Activated T-cell treated with anti-CD3 and anti-CD28 coated beads, Interleukin-2, amount 50 U/mL, for 1 hour (primary cell): ENCODE data around the gene LPXN.

Experiments used
- DNase-seq: peaks from one replicate; pipeline ENCODE4 v3.0.0-alpha.2; 2020

Gene LPXN

DNA sequence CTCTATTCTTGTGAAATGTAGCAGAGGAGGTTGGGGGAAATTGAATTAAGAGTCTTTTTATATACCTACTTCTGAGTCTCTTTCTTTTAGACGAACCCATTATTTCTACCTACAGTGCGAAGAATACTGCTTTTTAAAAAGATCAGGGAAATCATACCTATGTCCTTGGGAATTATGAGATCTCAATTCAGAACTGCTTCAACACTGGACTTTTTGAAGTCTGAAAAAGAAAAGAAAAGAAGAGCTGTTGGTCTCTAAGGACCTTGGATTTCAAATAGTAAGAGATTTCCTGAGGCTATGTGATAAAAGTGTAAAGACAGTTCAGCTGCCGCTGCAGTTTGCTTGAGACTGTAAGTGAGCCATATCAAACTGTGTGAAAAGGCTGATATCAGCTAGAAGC, 64.0 kb downstream of the LPXN start:
- no peak for DNase-seq

DNA sequence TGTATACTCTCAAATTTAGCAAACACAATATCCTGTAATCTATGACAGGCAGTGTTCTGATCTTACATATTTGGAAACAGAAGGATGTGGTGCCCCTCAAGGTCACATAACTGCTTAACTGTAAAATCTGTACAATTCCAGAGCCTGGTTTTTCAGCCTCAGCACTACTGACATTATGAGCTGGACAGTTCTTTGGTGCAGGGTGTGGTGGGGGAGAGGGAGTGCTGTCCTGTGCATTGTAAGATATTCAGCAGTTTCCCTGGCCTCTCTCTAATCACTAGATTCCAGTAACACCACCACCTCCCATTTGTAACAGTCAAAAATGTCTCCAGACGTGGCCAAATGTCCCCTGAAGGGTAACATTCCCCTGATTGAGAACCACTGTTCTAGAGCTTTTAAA, 65.9 kb downstream of the LPXN start:
- no peak for DNase-seq

DNA sequence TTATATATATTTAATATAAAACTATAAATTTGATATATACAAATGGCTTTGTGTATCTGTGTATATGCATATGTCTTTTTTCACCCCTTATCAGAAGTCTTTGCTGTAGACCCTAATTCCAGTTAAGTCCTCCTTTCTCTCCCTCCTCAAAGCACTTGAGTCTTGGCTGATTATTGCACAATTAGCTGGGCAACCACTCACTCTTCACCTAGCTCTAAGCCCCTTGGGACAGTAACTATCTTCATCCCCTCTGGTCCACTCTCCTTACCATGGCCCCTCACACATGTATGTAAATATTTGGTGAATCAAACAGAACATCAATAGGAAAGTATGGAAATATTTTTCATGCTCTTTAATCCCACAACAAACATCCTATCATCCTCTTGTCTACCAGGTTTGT, 66.8 kb downstream of the LPXN start:
- no peak for DNase-seq

DNA sequence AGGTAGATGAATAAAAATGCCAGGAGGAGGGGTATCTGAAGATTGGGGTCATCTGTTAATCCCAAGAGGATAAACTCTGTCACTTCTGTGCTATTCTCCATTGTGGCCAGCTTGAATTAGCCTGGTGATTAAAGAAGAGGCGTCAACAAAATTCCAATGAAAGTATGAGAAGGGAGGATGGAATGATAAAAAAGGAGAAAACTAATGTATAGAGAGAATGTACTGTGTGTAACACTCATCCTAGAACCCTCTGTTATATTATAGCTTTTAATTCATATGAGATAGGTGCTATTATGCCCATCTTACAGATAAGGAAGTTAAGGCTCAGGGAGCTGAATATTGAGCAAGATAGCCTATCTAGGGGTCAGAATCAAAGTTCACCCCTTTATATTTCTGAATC, 67.7 kb downstream of the LPXN start, which contains the start of gene OR5B21:
Gene OR5B21, minus strand, starts transcription at position 101 of the 400 bp plus-strand sequence. Its CDS starts 0 bp downstream, at position 101.
- DNase-seq, result no peak

DNA sequence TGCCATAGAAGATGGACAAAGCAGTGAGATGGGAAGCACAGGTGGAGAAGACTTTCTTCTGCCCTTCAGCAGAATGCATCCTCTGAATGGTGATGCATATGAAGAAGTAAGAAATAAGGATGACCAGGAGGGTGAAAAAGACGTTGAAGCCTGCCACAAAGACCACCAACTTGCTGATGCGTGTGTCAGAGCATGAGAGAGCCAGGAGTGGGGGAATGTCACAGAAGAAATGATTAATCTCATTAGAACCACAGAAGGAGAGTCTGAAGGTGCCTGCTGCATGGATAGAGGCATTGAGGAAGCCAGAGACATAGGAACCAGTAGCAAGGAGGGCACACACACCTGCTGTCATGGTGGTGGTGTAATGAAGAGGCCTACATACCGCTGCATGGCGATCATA, 68.3 kb downstream of the LPXN start:
- no peak for DNase-seq

DNA sequence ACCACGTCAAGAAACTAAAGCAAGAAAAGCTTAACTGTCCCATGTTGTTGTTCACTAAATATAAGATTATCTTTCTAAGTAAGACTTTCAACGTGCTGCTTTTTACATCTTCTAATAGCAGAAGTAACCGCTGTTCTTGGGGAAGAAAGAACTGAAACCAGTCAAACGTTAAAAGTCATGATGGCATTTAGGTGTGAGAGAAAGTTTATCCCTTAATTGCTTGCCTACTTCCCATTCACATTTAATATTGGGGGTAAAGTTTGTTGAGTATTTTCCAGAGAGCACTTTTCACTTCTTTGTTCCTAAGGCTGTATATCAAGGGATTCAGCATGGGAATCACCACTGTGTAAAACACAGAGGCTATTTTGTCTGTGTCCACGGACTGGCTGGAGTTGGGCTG, 68.7 kb downstream of the LPXN start:
- DNase-seq, result no peak

DNA sequence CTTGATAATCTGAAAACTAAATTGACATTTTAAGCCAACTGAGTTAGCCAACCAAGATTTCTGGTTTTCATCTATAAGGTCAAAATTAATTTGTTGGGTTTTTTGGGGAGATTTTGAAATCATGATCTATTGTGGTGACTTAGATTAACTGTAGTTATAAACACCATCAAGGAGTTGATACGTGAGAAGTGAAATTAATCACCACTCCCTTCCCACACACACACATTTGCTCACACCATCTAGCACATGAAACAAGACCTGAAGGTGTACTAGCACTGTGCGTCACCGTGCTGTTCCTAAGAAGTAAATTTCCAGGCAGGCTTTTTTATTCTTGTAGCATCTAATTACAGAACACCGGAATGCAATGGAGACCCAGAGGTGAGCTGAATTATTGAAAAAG, 69.8 kb downstream of the LPXN start:
- DNase-seq, result no peak

DNA sequence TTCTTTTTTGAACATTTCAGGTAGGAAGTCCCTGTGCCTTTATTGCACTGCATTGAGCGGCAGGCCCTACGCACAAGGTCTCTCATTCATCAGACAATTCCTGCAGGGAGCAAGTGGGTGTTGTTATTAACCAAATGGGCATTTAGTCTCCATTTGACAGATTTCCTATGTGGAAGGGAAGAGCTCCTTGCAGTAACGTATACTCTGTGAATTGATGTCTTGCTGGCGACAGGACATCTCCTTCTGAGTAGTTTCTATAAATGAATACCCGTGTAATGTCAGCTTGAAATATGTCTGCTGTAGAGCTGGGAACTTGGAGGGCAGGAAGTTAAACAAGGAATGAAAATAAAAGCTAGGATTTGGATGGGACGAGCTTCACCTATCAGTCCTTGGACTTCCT, 71.4 kb downstream of the LPXN start:
- DNase-seq, result no peak

DNA sequence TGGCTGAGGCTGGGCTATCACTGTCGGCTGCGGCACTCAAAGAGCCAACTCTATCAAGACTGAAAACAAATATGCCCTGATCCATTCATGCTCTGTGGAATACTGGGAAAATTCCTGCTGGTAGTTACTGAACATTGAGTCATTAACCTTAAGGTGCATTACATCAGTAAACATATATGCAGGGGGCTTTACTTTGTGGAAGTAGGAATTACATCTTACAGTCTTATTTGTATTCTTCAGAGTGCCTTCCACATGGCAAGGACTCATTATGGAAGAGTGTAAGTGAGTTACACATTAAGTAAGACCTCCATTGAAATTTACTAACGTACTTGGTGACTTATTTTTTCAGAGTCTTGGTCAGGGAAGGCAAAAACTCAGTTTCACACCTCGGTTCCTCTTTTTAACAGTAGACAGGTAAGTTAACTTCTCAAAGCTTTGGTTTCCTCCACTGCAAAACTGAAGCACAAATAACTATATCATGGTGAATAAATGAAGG, 72.2 kb downstream of the LPXN start:
- no peak for DNase-seq

DNA sequence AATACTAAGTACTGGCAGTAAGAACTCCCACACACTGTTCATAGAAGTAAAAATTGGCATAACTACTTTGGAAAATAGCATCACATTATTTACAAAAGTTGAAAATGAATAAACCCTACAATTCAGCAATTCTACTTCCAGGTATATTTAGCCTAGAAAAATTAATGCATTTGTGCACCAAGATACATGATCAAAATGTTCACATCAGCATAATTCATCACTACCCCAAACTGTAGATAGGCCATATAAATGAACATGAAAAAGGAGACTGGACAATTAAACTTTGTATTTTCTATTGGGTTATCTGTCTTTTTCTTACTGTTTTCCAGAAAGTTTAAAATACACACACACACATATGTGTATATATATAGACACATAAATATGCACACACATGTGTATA, 73.7 kb downstream of the LPXN start:
- DNase-seq, result no peak

DNA sequence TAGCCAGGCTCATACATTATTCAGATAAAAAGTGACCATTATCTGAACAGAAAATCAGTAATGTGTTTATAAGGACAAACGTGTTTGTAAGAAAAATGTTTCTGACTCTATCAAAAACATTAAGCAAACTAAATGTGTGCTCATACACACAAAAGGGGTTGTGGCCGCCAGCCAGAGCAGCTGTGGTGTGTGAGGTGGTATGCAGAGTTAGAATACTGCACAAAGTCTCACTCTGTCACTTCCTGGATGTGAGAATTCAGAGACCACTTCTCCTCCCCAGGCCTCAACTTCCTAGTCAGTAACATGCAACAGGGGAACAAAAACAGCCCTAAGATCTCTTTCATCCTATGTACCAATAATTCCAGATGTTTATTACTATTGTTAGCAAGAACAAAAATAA, 77.2 kb downstream of the LPXN start:
- no peak for DNase-seq

DNA sequence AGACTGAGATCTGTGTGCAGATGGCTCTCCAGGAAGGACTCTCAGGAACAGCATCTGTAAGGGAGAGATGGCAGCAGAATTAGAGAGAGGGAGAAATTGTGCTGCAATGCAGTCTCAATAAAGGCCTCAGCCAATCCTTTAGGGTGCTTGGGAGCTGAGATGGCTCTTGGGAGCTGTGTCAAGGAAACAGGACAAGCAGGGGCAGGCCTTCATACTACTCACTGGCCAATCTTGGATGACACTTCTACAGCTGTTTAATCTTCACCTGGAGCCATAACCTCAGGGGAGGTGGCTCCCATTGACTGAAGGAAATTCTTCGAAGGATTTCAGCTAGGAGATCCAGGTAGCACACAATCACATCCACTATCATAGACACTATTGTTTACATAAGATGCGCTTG, 77.7 kb downstream of the LPXN start:
- no peak for DNase-seq

DNA sequence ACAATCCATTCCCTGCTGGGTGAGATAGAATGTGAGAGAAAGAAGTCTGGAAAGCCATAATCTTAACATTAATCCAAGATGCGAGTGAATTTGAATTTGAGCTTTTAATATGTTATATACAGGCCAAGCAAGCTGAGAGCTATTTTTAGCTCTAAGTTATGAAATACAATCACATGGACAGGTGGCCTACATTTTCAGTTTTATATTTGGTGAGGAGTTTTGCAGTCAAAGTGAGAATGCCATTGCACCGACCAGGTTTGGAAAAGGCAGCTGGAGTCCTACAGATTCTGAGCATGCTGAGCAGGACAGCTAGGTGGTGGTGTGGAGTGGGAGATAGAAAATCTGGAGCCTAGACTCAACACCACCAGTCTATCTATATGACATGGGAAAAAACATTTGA, 79.8 kb downstream of the LPXN start:
- no peak for DNase-seq

DNA sequence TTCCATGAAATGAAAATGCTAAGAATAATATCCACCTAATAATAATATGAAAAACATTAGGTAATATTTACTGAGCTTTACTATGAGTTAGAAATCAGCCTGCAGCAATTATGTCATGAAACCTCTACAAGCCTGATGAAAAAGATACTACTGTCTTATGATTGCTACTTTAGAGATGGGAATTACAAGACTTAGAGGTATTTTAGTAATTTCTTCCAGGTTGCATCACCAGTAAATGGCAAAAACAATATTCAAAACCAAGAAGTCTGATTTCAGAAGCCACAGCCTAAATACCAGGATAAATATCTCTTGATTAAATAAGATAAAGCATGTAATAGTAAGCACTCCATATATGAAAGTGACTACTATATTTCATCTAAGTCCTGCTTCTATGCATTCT, 81.6 kb downstream of the LPXN start:
- no peak for DNase-seq

DNA sequence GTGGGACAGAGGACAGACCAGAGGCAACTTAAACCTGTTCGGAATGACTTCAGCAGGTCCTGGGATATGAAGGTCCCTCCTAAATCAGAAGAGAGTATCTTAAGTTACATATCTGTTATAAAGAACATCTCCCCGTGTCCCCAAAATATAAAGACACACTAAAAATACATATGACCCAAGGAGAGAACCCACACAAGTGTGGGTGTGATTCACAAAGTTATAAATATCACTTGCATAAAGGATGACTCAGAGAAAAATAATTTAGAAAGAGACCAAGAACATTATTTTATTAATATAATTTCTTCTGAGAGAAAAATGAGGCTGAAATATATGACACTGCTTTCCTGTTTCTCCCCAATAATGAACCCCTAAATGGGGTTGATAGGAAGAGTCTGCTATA, 82.0 kb downstream of the LPXN start:
- no peak for DNase-seq

DNA sequence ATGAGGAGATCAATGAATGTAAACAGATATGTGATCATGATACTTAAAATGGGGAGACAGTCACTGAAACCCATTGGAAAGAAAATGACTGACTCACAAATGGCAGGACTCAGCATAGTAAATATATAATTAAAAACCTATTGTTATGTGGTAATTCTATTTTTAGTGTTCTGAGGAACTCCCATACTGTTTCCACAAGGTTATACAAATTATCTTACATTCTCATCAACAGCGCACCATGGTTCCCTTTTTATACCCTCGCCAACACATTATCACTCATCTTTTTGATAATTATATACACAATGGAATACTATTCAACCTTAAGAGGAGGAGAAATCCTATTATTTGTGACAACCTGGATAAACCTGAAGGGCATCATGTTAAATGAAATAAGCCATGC, 84.8 kb downstream of the LPXN start:
- DNase-seq, result no peak

DNA sequence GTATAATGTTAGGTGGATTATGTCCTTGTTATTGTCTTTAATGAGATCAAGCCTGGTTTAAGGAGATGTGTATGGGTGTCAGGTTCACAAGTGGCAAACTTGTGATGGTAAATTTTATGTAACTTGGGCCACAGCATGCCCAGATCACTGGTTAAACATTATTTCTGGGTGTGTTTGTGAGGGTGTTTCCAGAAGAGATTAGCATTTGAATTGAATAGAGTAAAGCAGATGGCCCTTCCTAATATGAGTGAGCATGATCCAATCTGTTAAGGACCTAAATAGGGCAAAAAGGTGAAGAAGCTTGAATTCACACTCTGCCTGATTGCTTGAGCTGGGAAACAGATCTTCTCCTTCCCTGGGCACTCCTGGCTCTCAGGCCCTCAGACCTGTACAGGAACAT, 88.5 kb downstream of the LPXN start:
- DNase-seq, result no peak

DNA sequence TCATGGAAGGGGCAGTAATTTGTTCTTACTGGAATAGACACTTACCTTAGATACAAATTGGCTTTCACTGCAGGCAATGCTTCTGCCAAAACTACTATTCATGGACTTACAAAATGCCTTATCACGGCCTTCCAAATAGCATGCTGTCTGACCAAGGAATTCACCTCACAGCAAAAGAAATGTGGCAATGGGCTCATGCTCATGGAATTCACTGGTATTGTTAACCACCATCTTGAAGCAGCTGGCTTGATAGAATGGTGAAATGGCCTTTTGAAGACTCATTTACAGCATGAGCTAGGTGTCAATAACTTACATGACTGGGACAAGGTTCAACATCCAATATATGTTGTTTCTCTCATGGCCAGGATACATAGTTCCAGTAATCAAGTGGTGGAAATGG, 89.7 kb downstream of the LPXN start:
- no peak for DNase-seq
